IPS-NIHi7 (cell line): ENCODE measurements around the gene MBNL1.

Source experiments
- DNase-seq: peaks from one replicate; pipeline ENCODE4 v3.0.0; 2012; ENCODE audit warnings: mixed read lengths; ENCODE audit errors: extremely low spot score

Gene MBNL1

DNA sequence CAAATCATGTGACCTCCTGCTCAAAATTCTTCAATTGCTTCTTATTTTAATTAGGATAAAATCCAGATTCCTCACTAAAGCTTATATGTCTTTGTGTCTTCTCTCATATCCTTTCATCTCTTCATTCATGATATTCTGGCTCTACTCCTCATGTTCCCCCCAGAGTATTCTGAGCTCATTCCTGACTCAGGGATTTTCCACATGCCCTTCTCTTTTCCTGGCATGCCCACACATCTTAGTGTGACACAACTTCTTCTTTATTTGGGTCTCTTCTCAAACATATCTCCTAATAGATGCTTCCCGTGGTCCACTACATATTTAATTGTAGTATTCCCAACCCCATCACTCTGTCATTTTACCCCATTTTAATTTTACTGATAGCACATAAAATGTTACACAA lies 15.2 kb upstream of the MBNL1 start:
- DNase-seq = no peak

- no peak for DNase-seq
These were observed 14.7 kb upstream of the MBNL1 start for GRCh38 chr3:152254041-152254440.

DNA sequence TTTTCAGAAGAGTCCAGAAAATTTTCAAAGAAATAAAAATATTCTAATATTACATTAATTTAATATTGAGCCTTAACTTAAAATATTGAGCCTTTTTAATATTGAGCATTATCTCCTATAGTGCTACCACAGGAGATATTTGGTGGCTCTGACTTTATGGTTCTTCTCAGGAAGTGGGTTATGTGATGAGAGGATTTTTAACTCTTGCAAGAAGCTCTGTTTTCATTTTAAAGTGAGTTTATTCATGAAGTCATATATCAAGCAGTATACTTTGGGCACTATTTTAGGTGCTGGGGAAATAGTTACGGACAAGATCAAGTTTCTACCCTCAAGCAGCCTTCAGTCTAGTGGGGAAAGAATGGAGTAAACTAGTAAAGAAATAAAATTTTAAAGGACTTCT lies 13.4 kb upstream of the MBNL1 start:
- no peak for DNase-seq

GRCh38 chr3:152256851-152257562 lies 11.7 kb upstream of the MBNL1 start:
- DNase-seq = no peak

DNA sequence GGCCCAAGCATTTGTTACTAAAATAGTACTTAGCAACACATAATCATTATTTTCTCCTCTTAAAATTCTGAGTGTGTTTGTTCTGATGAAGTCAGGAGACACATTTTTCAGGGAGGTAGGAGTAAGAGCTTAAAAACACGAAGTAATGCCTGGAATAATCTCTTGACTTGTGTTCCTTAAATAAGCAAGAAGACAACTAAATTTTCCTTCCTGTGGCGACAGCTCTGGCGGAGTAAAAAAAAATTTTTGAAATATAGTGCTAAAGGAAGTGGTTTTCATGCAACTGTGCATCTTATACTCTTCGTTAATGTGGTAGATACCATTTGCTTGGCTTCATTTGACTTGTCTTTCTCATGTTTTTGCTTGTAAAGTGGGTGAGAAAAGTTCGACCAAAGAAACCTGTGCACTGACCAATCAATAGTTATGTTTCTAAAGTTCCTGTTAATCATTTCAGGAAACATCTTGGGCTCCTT lies 11.1 kb upstream of the MBNL1 start:
- no peak for DNase-seq

GRCh38 chr3:152258448-152259393 lies 10.0 kb upstream of the MBNL1 start:
- no peak for DNase-seq

GRCh38 chr3:152259468-152259867 lies 9.3 kb upstream of the MBNL1 start:
- no peak for DNase-seq

GRCh38 chr3:152260026-152260425 lies 8.7 kb upstream of the MBNL1 start:
- DNase-seq = no peak

DNA sequence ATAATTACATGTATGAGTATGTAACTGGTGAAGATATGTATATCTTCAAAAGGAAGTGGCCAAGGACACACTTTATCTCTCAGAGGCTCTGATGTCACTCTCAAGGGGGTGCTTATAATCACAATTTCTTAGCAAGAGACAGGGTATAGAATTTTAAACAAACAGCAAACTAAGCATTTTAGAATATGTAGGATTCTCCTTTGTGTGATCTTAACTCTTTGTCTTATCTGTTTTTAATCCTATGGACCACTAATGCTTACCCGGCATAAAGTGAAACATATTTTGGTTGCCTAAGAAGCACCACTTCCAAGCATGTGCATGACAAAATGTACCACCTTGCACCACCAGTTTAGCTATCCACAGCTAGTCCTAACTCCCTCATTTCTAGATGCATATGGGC lies 8.2 kb upstream of the MBNL1 start:
- DNase-seq = no peak

DNA sequence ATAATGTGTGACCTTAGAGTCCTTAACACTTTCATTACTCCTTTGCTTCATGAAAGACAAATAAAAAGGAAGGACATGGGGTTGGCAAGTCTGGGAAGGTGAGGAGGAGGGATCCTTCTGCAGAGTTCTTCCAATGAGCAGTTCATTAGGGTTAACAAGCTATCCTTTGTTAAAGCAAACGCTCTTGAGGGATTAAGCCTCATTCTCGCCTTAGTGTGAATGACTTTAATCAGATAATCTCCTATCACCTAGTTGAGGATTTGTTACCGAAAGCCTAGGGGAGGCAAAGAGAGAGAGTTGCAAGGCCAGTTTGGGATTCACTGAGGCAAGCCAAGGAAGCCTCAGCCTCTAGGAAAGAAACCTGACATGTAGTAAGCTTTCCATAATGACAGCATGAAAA lies 7.4 kb upstream of the MBNL1 start:
- peak; percentile 26 for DNase-seq

GRCh38 chr3:152263711-152264110 lies 5.0 kb upstream of the MBNL1 start:
- DNase-seq = no peak

DNA sequence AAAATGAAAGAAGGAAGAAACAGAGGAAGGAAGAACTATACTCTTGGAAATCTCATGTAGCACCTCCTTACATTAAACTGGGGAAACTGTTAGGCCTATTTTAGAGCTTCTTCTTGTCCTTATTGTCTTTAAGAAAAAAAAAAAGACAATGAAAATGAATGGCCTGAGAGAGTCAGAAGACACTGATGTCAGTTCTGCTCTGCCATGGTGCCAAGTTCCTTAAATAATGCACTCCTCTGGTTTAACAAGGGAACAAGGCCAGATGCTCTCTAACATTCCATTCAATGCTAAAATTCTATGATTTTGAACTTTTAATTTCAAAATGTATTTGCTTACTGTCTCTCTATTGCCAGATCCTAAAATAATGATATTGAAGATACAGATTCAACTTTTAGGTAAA lies 4.4 kb upstream of the MBNL1 start:
- DNase-seq = no peak

- DNase-seq = no peak
These were observed 2.3 kb upstream of the MBNL1 start for GRCh38 chr3:152266221-152266995.

DNA sequence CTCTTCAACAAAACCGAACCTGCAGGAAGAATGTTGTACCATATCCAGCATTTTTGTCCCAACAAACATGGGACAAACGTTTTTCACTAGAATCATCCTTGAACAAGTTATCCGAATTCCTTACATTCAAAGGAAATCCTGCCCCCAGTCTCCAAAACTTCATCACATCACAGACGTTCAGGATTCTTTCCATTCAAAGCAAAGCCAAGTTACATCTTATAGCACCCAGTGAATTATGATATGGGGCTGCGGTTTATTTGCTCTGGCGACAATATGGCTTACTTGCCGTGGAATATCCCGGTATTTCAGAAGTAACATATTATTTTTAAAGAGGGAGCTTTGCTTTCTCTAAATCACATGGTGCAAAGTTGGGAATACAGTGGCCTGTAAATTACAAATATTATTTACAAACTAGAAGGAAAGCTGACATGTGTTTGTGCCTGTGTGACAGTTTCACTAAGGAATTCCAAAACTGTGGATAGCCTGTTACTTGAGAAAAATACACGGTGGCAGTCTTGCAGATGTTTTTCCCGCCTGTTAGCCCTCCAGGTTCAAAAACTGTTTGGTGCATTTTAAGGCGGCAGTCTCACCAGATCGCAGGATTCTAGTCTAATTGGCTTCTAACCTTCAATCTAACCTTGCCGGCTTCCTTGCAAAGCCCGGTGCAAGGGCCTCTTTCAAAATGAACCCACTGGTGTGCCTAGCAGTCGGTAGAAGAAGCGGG lies 736 bp upstream of the MBNL1 start:
- no peak for DNase-seq

- DNase-seq = peak; percentile 65
These were observed 514 bp downstream of the MBNL1 start for GRCh38 chr3:152269056-152269830.

GRCh38 chr3:152269831-152270734 lies 1.4 kb downstream of the MBNL1 start:
- DNase-seq = no peak

- no peak for DNase-seq
These were observed 2.2 kb downstream of the MBNL1 start for GRCh38 chr3:152270937-152271336.

DNA sequence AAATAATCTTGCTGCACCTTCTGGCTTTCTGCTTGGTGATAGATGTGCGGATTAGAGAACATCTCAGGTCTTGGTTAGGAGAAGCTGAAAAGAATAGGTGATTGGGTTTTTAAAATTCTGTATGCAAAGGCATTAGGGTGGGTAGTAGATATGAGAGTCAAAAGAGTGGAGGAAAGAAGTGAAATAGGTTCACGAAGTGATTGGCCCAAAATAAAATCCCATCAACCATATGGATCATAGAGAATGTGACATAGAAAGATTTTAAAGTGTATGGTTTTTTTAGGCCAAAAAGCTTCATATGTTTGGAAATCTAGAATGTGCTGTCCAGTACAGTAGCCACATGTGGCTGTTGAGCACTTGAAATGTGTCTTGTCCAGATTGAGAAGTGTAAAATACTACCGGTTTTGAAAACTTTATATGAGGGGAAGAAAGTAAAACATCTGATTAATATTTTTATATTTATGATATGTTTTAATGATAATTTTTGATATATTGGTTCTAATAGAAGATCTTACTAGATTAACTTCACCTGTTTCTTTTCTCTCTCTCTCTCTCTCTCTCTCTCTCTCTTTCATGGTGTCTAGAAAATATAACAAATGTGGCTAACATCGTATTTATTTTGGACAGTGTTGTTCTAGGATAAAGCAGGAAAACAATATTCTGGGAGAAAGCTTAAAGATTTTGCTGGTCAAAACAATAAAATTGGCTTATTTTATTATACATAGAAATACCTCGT lies 2.9 kb downstream of the MBNL1 start:
- DNase-seq = no peak

GRCh38 chr3:152272771-152273242 lies 4.1 kb downstream of the MBNL1 start:
- DNase-seq = no peak
